ENCODE data around the gene UBR3.

GRCh38 chr2:170121689-170122088, 294.4 kb downstream of the UBR3 start:
- TF ChIP-seq CTCF (IDR thresholded peaks at IDR 0.05) (no peak), POLR2A (IDR thresholded peaks at IDR 0.05) (no peak)
